Measurements from ENCODE around the gene SERPINA5. TPM values are rescaled to one million over a fixed set of nuclear protein-coding genes. Genes with fewer than 3 reads are reported as not detected.

SERPINA5 gene
- total and polyA plus RNA-seq, 10 of the 15 experiments (the other 5 are each of a cell fraction or from before 2014, with no cell fraction given): 0.90 TPM; not detected in 9

GRCh38 chr14:94593376-94593748 lies 12.1 kb downstream of the SERPINA5 start:
- FAIRE-seq: no peak
- ChIA-PET POLR2A (no interaction called here), RAD21 (ENCODE audit: unreplicated experiment) (no interaction called here), CTCF (no interaction called here), SMC1A (ENCODE audit: uncharacterized antibody, unreplicated experiment) (no interaction called here)
- Histone ChIP-seq H3K27me3 (replicated peaks in 1 of 2; ENCODE audit: control insufficient read depth in 2 of 2, insufficient read depth in 2 of 2, low read length in 1 of 2) (no peaks in the 10 kb centered on the region; a peak in 1 of 4 replicates), H3K4me2 (ENCODE audit: control insufficient read depth, insufficient read depth) (no peak overlapping the region), H3K4me1 (ENCODE audit: control insufficient read depth, insufficient read depth, low read length) (no peaks in the 10 kb centered on the region), H3K9me3 (replicated peaks; ENCODE audit: control insufficient read depth, insufficient read depth, low read length) (no peaks in the 10 kb centered on the region), H3K4me3 (no peak overlapping the region), H3K79me2 (ENCODE audit: control insufficient read depth, insufficient read depth, low read length) (no peaks in the 10 kb centered on the region), H3K36me3 (ENCODE audit: control insufficient read depth in 2 of 2, insufficient read depth in 2 of 2, low read length in 1 of 2) (no peaks in the 10 kb centered on the region), H4K20me1 (ENCODE audit: control insufficient read depth, insufficient read depth) (no peaks in the 10 kb centered on the region), H3K27ac (ENCODE audit: control insufficient read depth, insufficient read depth) (no peak overlapping the region), H3K9ac (ENCODE audit: control insufficient read depth, insufficient read depth, low read length) (no peak overlapping the region), H2AFZ (ENCODE audit: control insufficient read depth, low read depth, low read length) (no peak overlapping the region)
- BruUV-seq (replicated peaks): no TSS peak
- DNase-seq (ENCODE audit: low read depth, low spot score): no peak
- intact Hi-C loops (cut with micrococcal nuclease; ENCODE audit: unreplicated experiment): no loop called here
- ATAC-seq: no peak
- WGBS (ENCODE audit: insufficient coverage, insufficient replicate concordance, low lambda C conversion rate, missing lambda C conversion rate): 8% methylated on average over 3 of the region's 3 CpGs
- TF ChIP-seq ZNF622 (IDR thresholded peaks at IDR 0.05) (no peak), RFX5 (IDR thresholded peaks at IDR 0.05; ENCODE audit: low read depth, low read length) (no peak), BHLHE40 (IDR thresholded peaks at IDR 0.05; ENCODE audit: borderline replicate concordance in 1 of 2, low read depth in 2 of 2, low read length in 1 of 2) (no peak), ATF7 (IDR thresholded peaks at IDR 0.05; ENCODE audit: low read depth) (no peak), IKZF2 (IDR thresholded peaks at IDR 0.05) (no peak), NFXL1 (IDR thresholded peaks at IDR 0.05; ENCODE audit: borderline replicate concordance) (no peak), TARDBP (IDR thresholded peaks at IDR 0.05; ENCODE audit: borderline replicate concordance) (no peak), ASH2L (IDR thresholded peaks at IDR 0.05; ENCODE audit: borderline replicate concordance, low read depth) (no peak)
- in situ Hi-C loops (cut with MboI): no loop called here

DNA sequence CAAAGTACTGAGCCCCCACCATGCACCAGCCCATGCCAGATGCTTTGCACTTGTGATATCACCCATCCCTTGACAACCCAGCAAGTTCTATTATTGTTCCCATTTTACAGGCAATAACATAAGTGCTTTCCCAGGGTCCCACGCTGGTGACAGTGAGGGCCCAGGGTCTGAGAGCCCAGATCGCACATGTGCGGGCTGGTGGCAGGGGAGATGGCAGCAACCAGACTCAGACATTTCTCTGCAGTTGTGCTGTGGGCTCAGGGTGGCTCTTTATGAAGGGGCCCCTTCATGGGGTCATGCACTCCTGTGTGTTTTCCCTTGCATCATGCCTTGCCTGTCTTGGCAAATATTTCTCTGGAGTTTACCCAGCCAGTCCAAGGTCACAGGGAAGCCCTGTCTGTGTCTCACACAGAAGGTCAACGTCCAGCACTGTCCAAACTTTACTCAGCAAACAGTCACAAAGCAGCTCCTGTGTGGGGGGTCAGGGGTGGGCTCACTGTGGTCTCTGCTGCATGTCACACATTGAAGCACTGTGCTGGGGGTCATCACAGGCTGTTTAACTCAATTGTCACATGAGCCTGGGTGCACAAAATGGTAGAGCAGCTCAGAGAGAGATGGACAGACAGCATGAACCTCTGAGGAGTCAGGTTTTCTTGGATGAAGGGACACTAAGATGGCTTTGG lies 12.7 kb downstream of the SERPINA5 start:
- Histone ChIP-seq H2AFZ (ENCODE audit: control insufficient read depth, low read depth, low read length) (no peak overlapping the region), H3K4me1 (ENCODE audit: control insufficient read depth, insufficient read depth, low read length) (no peaks in the 10 kb centered on the region), H3K9me3 (replicated peaks; ENCODE audit: control insufficient read depth, insufficient read depth, low read length) (no peaks in the 10 kb centered on the region), H3K79me2 (ENCODE audit: control insufficient read depth, insufficient read depth, low read length) (no peaks in the 10 kb centered on the region), H3K27ac (ENCODE audit: control insufficient read depth, insufficient read depth) (no peak overlapping the region), H3K36me3 (ENCODE audit: control insufficient read depth in 2 of 2, insufficient read depth in 2 of 2, low read length in 1 of 2) (no peaks in the 10 kb centered on the region), H4K20me1 (ENCODE audit: control insufficient read depth, insufficient read depth) (no peaks in the 10 kb centered on the region), H3K4me3 (no peak overlapping the region), H3K27me3 (replicated peaks in 1 of 2; ENCODE audit: control insufficient read depth in 2 of 2, insufficient read depth in 2 of 2, low read length in 1 of 2) (no peaks in the 10 kb centered on the region; a peak in 1 of 4 replicates), H3K4me2 (ENCODE audit: control insufficient read depth, insufficient read depth) (no peak overlapping the region), H3K9ac (ENCODE audit: control insufficient read depth, insufficient read depth, low read length) (no peak overlapping the region)
- in situ Hi-C loops (cut with MboI): no loop called here
- WGBS (ENCODE audit: insufficient coverage, insufficient replicate concordance, low lambda C conversion rate, missing lambda C conversion rate): 30% methylated on average over 4 of the region's 4 CpGs
- SMC1A ChIA-PET (ENCODE audit: uncharacterized antibody, unreplicated experiment): no interaction called here
- DNase-seq (ENCODE audit: low read depth, low spot score): no peak
- CTCF ChIA-PET: no interaction called here
- intact Hi-C loops (cut with micrococcal nuclease; ENCODE audit: unreplicated experiment): no loop called here
- ATAC-seq: no peak
- RAD21 ChIA-PET (ENCODE audit: unreplicated experiment): no interaction called here
- no TSS peak for BruUV-seq (replicated peaks)
- POLR2A ChIA-PET: no interaction called here
- FAIRE-seq: no peak
- TF ChIP-seq POLR2AphosphoS2 (IDR thresholded peaks at IDR 0.05; ENCODE audit: low read depth, low read length): no peak
- TF ChIP-seq SREBF1 (IDR thresholded peaks at IDR 0.05; ENCODE audit: low read length): no peak
- no peak for TF ChIP-seq FOS (IDR thresholded peaks at IDR 0.05; ENCODE audit: borderline replicate concordance, extremely low read depth, insufficient read length)
- TF ChIP-seq ZNF217 (IDR thresholded peaks at IDR 0.05): no peak
- no peak for TF ChIP-seq CUX1 (IDR thresholded peaks at IDR 0.05; ENCODE audit: insufficient replicate concordance, low read depth, low read length)
- TF ChIP-seq WRNIP1 (IDR thresholded peaks at IDR 0.05; ENCODE audit: borderline replicate concordance, low read depth, low read length): no peak
